Keratinocyte (primary cell): ENCODE data around the gene LAMP2.

Experiments used
- EZH2 ChIP-seq: IDR thresholded peaks from one replicate; pipeline ENCODE4 v1.6.1; 2012; ENCODE audit warnings: inconsistent platforms, mild to moderate bottlenecking, low read length, moderate library complexity
- TF ChIP-seq, protein P1 (sequence below), 3 experiments: IDR thresholded peaks in 1 of 3; conservative IDR thresholded peaks in 1 of 3; optimal IDR thresholded peaks in 1 of 3; 2 replicates in 2 of 3; 3 replicates in 1 of 3; pipeline versions ENCODE3 to v1.5.1; 2011; ENCODE audit warnings: low read length in 3 of 3, mild to moderate bottlenecking in 3 of 3, moderate library complexity in 2 of 3, control low read depth in 1 of 3, inconsistent platforms in 1 of 3; ENCODE audit not compliant: insufficient read depth in 2 of 3; ENCODE audit errors: extremely low read depth in 1 of 3

DNA sequence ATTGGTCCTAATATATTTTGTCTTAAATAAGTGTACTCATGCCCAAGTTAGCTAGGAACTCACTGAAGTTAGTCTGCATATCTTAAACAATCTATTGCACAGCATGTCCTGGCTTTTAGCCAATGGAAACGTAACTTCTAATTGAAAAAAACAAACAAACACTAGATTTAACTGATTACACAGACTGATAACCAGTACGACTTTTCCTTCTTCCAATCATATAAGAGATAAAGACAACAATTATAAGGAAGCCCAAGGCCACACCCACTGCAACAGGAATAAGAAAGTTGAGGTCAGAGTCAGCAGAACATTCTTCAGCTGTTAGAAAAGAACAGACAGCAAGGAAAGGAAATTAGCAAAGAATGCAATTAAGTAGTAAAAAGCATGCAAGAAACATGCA is 40.8 kb downstream of the LAMP2 start:
- TF ChIP-seq, protein P1, sequence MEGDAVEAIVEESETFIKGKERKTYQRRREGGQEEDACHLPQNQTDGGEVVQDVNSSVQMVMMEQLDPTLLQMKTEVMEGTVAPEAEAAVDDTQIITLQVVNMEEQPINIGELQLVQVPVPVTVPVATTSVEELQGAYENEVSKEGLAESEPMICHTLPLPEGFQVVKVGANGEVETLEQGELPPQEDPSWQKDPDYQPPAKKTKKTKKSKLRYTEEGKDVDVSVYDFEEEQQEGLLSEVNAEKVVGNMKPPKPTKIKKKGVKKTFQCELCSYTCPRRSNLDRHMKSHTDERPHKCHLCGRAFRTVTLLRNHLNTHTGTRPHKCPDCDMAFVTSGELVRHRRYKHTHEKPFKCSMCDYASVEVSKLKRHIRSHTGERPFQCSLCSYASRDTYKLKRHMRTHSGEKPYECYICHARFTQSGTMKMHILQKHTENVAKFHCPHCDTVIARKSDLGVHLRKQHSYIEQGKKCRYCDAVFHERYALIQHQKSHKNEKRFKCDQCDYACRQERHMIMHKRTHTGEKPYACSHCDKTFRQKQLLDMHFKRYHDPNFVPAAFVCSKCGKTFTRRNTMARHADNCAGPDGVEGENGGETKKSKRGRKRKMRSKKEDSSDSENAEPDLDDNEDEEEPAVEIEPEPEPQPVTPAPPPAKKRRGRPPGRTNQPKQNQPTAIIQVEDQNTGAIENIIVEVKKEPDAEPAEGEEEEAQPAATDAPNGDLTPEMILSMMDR (optimal IDR thresholded peaks at IDR 0.05 in 1 of 3, IDR thresholded peaks at IDR 0.05 in 1 of 3, conservative IDR thresholded peaks at IDR 0.05 in 1 of 3; ENCODE audit: extremely low read depth in 1 of 3, insufficient read depth in 2 of 3, low read length in 3 of 3): no peak
- TF ChIP-seq EZH2: no peak
